SK-N-SH treated with all-trans-retinoic acid at 6 μM for 48 hours (cell line): Measurements from ENCODE around the gene LMBR1.

ENCODE experiments used
- ATAC-seq: fragments of 200-7000 bp; cut with Tn5 transposase; 3 replicates; pipeline ENCODE4 v1.9.1; 2020; ENCODE audit warnings: mild to moderate bottlenecking, moderate library complexity
- ARNTL ChIP-seq: fragments of 450-650 bp; formaldehyde crosslinking; IDR thresholded peaks from 2 replicates; pipeline ENCODE4 v1.5.0; 2020; ENCODE audit warnings: low read depth, mild to moderate bottlenecking, moderate library complexity, borderline replicate concordance
- BACH2 ChIP-seq: fragments of 250-450 bp; sonication (Bioruptor Pico); IDR thresholded peaks from 2 replicates; pipeline ENCODE4 v1.9.0; 2021; ENCODE audit warnings: mild to moderate bottlenecking, borderline replicate concordance
- CSDC2 ChIP-seq: fragments of 250-450 bp; sonication (Bioruptor Pico); IDR thresholded peaks from 2 replicates; pipeline ENCODE4 v1.5.0; 2020; ENCODE audit warnings: mild to moderate bottlenecking, moderate library complexity
- ESRRG ChIP-seq: fragments of 250-450 bp; sonication (Bioruptor Pico); IDR thresholded peaks from 2 replicates; pipeline ENCODE4 v1.6.1; 2021; ENCODE audit warnings: mild to moderate bottlenecking
- GLIS3 ChIP-seq: fragments of 250-450 bp; sonication (Bioruptor Pico); IDR thresholded peaks from 2 replicates; pipeline ENCODE4 v1.5.0; 2020; ENCODE audit warnings: mild to moderate bottlenecking, moderate library complexity
- ISL1 ChIP-seq: fragments of 250-450 bp; sonication (Bioruptor Pico); IDR thresholded peaks from 2 replicates; pipeline ENCODE4 v2.1.2; 2022; ENCODE audit warnings: mild to moderate bottlenecking, moderate library complexity
- OSR1 ChIP-seq: fragments of 250-450 bp; sonication (Bioruptor Pico); IDR thresholded peaks from 2 replicates; pipeline ENCODE4 v1.8.0; 2022; ENCODE audit warnings: moderate library complexity, mild to moderate bottlenecking, inconsistent platforms
- PPARA ChIP-seq: fragments of 250-450 bp; sonication (Bioruptor Pico); IDR thresholded peaks from 2 replicates; pipeline ENCODE4 v1.5.0; 2020; ENCODE audit warnings: mild to moderate bottlenecking, borderline replicate concordance
- RARB ChIP-seq: fragments of 250-450 bp; sonication (Bioruptor Pico); IDR thresholded peaks from 2 replicates; pipeline ENCODE4 v1.8.0; 2021; ENCODE audit warnings: mild to moderate bottlenecking, moderate library complexity
- SNAI2 ChIP-seq: fragments of 250-450 bp; sonication (Bioruptor Pico); IDR thresholded peaks from 2 replicates; pipeline ENCODE4 v1.5.0; 2020; ENCODE audit warnings: mild to moderate bottlenecking, moderate library complexity
- TCF4 ChIP-seq: fragments of 250-450 bp; sonication (Bioruptor Pico); IDR thresholded peaks from 2 replicates; pipeline ENCODE4 v1.8.0; 2021; ENCODE audit warnings: mild to moderate bottlenecking, moderate library complexity, borderline replicate concordance
- TOX ChIP-seq: fragments of 250-450 bp; sonication (Bioruptor Pico); IDR thresholded peaks from 2 replicates; pipeline ENCODE4 v1.8.0; 2021; ENCODE audit warnings: mild to moderate bottlenecking, moderate library complexity, borderline replicate concordance
- ZC3H10 ChIP-seq: fragments of 250-450 bp; sonication (Bioruptor Pico); IDR thresholded peaks from 2 replicates; pipeline ENCODE4 v1.5.1; 2021; ENCODE audit warnings: mild to moderate bottlenecking, moderate library complexity
- ZFP3 ChIP-seq: fragments of 250-450 bp; sonication (Bioruptor Pico); IDR thresholded peaks from 2 replicates; pipeline ENCODE4 v1.5.0; 2020; ENCODE audit warnings: mild to moderate bottlenecking, moderate library complexity
- ZNF565 ChIP-seq: fragments of 450-650 bp; formaldehyde crosslinking; conservative IDR thresholded peaks from 2 replicates; pipeline ENCODE4 v1.5.0; 2020; ENCODE audit warnings: low read depth, mild to moderate bottlenecking, moderate library complexity
- ZNF70 ChIP-seq: fragments of 450-650 bp; formaldehyde crosslinking; IDR thresholded peaks from 2 replicates; pipeline ENCODE4 v1.5.0; 2020; ENCODE audit warnings: mild to moderate bottlenecking, moderate library complexity
- ZNF8 ChIP-seq: fragments of 450-650 bp; formaldehyde crosslinking; IDR thresholded peaks from 2 replicates; pipeline ENCODE4 v1.5.0; 2020; ENCODE audit warnings: mild to moderate bottlenecking, moderate library complexity
- TF ChIP-seq, protein P1 (sequence below): fragments of 250-450 bp; sonication (Bioruptor Pico); IDR thresholded peaks from 2 replicates; pipeline ENCODE4 v1.5.1; 2021; ENCODE audit warnings: mild to moderate bottlenecking, moderate library complexity
- TF ChIP-seq, protein P2 (sequence below): fragments of 250-450 bp; sonication (Bioruptor Pico); IDR thresholded peaks from 2 replicates; pipeline ENCODE4 v1.5.1; 2020; ENCODE audit warnings: low read depth, mild to moderate bottlenecking, moderate library complexity
- TF ChIP-seq, protein P3 (sequence below): fragments of 250-450 bp; sonication (Bioruptor Pico); IDR thresholded peaks from 2 replicates; pipeline ENCODE4 v1.5.0; 2020; ENCODE audit warnings: mild to moderate bottlenecking, moderate library complexity
- TF ChIP-seq, protein P4 (sequence below): fragments of 250-450 bp; sonication (Bioruptor Pico); IDR thresholded peaks from 2 replicates; pipeline ENCODE4 v1.8.0; 2020; ENCODE audit warnings: mild to moderate bottlenecking, moderate library complexity, borderline replicate concordance

LMBR1 gene

DNA sequence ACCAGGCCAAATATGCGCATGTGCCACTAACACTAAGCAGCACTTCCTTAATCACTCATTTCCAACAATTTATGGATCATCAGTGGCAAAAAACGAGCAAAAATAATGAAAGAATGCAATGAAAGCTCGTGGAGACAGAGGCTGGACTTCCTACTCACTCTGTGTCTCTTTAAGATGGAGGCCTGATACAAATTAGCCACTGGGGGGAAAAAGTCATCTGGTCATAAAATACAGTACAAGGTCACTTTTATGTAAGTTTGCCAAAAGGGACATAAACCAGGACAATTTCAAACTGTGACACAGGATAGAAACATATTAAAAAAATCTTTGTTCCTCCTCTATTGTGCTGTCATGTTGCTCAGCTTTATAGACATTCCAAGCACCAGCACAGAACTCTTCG, 101.7 kb downstream of the LMBR1 start:
- TF ChIP-seq, protein P1, sequence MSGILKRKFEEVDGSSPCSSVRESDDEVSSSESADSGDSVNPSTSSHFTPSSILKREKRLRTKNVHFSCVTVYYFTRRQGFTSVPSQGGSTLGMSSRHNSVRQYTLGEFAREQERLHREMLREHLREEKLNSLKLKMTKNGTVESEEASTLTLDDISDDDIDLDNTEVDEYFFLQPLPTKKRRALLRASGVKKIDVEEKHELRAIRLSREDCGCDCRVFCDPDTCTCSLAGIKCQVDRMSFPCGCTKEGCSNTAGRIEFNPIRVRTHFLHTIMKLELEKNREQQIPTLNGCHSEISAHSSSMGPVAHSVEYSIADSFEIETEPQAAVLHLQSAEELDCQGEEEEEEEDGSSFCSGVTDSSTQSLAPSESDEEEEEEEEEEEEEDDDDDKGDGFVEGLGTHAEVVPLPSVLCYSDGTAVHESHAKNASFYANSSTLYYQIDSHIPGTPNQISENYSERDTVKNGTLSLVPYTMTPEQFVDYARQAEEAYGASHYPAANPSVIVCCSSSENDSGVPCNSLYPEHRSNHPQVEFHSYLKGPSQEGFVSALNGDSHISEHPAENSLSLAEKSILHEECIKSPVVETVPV, result no peak; the same call in 1 of the 2 replicates
- TF ChIP-seq ISL1 (CRISPR knock-in tag), result no peak
- TF ChIP-seq TCF4 (CRISPR knock-in tag), result peak; percentile 87
- peak; percentile 35; the same call in 1 of the 2 replicates for TF ChIP-seq ESRRG (CRISPR knock-in tag)
- TF ChIP-seq CSDC2, result no peak
- TF ChIP-seq TOX, result no peak
- TF ChIP-seq, protein P2, sequence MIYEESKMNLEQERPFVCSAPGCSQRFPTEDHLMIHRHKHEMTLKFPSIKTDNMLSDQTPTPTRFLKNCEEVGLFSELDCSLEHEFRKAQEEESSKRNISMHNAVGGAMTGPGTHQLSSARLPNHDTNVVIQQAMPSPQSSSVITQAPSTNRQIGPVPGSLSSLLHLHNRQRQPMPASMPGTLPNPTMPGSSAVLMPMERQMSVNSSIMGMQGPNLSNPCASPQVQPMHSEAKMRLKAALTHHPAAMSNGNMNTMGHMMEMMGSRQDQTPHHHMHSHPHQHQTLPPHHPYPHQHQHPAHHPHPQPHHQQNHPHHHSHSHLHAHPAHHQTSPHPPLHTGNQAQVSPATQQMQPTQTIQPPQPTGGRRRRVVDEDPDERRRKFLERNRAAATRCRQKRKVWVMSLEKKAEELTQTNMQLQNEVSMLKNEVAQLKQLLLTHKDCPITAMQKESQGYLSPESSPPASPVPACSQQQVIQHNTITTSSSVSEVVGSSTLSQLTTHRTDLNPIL (CRISPR knock-in tag), result no peak
- TF ChIP-seq, protein P3, sequence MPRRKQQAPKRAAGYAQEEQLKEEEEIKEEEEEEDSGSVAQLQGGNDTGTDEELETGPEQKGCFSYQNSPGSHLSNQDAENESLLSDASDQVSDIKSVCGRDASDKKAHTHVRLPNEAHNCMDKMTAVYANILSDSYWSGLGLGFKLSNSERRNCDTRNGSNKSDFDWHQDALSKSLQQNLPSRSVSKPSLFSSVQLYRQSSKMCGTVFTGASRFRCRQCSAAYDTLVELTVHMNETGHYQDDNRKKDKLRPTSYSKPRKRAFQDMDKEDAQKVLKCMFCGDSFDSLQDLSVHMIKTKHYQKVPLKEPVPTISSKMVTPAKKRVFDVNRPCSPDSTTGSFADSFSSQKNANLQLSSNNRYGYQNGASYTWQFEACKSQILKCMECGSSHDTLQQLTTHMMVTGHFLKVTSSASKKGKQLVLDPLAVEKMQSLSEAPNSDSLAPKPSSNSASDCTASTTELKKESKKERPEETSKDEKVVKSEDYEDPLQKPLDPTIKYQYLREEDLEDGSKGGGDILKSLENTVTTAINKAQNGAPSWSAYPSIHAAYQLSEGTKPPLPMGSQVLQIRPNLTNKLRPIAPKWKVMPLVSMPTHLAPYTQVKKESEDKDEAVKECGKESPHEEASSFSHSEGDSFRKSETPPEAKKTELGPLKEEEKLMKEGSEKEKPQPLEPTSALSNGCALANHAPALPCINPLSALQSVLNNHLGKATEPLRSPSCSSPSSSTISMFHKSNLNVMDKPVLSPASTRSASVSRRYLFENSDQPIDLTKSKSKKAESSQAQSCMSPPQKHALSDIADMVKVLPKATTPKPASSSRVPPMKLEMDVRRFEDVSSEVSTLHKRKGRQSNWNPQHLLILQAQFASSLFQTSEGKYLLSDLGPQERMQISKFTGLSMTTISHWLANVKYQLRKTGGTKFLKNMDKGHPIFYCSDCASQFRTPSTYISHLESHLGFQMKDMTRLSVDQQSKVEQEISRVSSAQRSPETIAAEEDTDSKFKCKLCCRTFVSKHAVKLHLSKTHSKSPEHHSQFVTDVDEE, result peak; percentile 83; the same call in 1 of the 2 replicates
- TF ChIP-seq ZFP3 (CRISPR knock-in tag), result peak; percentile 41; the same call in 1 of the 2 replicates
- peak; percentile 63; the same call in 1 of the 3 replicates for ATAC-seq

DNA sequence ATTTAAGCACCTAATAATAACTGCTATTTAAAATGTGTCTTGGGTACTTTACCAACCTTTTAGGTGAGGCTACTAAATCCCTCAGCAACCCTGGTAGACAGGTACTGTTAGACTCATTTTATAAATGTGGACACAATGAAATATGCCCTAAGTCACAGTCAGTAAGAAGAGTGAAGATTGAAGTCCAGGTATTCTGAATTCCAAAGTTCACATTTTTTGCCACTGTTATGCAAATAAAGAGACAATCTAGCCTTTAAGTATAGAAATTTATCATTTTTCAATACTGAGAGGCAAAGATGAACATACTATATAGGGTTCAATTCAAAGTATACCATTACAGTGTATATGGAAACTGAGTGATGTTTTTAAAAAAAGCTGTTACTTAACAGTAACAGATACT, 102.7 kb downstream of the LMBR1 start:
- TF ChIP-seq ESRRG (CRISPR knock-in tag) (no peak), PPARA (CRISPR knock-in tag) (no peak), ZNF70 (no peak), BACH2 (CRISPR knock-in tag) (no peak), ISL1 (CRISPR knock-in tag) (no peak), ZNF8 (no peak), TOX (no peak), CSDC2 (no peak), SNAI2 (CRISPR knock-in tag) (no peak), RARB (CRISPR knock-in tag) (no peak), ZFP3 (CRISPR knock-in tag) (no peak), GLIS3 (no peak), ZC3H10 (CRISPR knock-in tag) (no peak), TCF4 (CRISPR knock-in tag) (no peak)
- TF ChIP-seq, protein P1, result no peak
- TF ChIP-seq, protein P4, sequence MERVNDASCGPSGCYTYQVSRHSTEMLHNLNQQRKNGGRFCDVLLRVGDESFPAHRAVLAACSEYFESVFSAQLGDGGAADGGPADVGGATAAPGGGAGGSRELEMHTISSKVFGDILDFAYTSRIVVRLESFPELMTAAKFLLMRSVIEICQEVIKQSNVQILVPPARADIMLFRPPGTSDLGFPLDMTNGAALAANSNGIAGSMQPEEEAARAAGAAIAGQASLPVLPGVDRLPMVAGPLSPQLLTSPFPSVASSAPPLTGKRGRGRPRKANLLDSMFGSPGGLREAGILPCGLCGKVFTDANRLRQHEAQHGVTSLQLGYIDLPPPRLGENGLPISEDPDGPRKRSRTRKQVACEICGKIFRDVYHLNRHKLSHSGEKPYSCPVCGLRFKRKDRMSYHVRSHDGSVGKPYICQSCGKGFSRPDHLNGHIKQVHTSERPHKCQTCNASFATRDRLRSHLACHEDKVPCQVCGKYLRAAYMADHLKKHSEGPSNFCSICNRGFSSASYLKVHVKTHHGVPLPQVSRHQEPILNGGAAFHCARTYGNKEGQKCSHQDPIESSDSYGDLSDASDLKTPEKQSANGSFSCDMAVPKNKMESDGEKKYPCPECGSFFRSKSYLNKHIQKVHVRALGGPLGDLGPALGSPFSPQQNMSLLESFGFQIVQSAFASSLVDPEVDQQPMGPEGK (CRISPR knock-in tag), result no peak
- TF ChIP-seq, protein P2 (CRISPR knock-in tag), result no peak
- TF ChIP-seq, all 23 proteins: peak for 0
- no peak for ATAC-seq

DNA sequence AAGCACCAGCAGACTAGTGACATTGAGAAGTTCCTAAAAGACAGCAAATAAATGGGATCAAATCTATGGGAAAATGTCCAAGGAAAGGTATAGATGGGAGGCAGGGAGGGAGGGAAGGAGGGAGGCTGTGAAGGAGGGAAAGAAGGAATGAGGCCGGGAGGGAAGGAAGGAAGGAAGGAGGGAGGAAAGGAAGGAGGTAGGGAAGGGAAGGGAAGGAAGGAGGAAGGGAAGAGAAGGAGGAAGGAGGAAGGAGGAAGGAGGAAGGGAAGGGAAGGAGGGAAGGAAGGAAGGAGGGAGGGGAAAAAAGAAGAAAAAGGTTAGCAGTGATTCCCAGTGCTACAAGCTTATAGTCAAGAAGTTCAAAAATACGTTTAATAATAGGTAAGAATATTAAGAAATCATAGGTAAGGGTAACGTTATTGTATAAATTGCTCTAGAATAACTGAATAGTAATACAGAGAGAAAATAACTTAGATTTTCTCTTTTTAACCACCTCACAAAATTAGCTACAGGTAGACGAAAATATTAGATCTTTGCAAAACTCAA, 106.9 kb downstream of the LMBR1 start:
- ATAC-seq, result no peak
- TF ChIP-seq, protein P3, result no peak
- TF ChIP-seq ISL1 (CRISPR knock-in tag) (no peak), ZC3H10 (CRISPR knock-in tag) (no peak), GLIS3 (no peak), ZNF565 (CRISPR knock-in tag) (no peak), TCF4 (CRISPR knock-in tag) (no peak), SNAI2 (CRISPR knock-in tag) (no peak), OSR1 (no peak), ARNTL (CRISPR knock-in tag) (no peak), ZNF70 (no peak), TOX (no peak), CSDC2 (no peak)
- TF ChIP-seq, protein P2 (CRISPR knock-in tag), result no peak
